ENCODE data around the gene MOBP. TPM values are rescaled to one million over a fixed set of nuclear protein-coding genes. Genes with fewer than 3 reads are reported as not detected.

Gene MOBP
- total and polyA plus RNA-seq, 2 experiments from 2014 or later, result not detected

DNA sequence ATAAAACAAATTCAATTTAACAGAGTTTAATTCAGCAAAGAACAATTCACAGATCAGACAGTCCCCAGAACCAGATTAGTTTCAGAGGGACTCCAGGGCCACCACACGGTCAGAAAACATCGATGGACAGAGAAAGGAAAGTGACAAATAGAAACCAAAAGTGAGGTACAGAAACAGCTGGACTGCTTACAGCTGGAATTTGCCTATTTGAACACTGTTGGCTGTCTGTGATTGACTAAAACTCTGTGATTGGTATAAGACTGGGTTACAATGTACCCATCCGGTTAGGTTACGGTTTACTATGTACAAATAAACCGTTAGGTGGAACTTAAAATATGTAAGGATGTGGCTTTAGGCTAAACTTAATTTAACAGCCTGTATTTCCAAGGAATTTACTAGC, 30.3 kb downstream of the MOBP start:
- Histone ChIP-seq H3K9me2 (ENCODE audit: insufficient read depth) (no peaks in the 10 kb centered on the region), H2AFZ (peak overlapping the region; percentile 52), H3K27me3 (ENCODE audit: insufficient read depth) (no peaks in the 10 kb centered on the region; the same call in 1 of the 2 replicates), H3K79me2 (replicated peaks; ENCODE audit: insufficient read depth) (no peaks in the 10 kb centered on the region), H4K20me1 (replicated peaks; ENCODE audit: insufficient read depth) (no peaks in the 10 kb centered on the region; the same call in 1 of the 2 replicates), H3F3A (replicated peaks; ENCODE audit: low read depth) (no peaks in the 10 kb centered on the region), H3K4me1 (ENCODE audit: insufficient read depth) (no peaks in the 10 kb centered on the region), H3K4me2 (no peak overlapping the region), H3K27ac (ENCODE audit: low read depth) (no peak overlapping the region), H3K4me3 (no peak overlapping the region), H3K36me3 (ENCODE audit: insufficient read depth) (no peaks in the 10 kb centered on the region)
- no peak overlapping the region for H3K27ac Mint-ChIP-seq
- no peaks in the 10 kb centered on the region for H3K9me3 Mint-ChIP-seq
- no peaks in the 10 kb centered on the region; the same call in 2 of the 3 replicates for H3K4me1 Mint-ChIP-seq
- no peak for DNase-seq (ENCODE audit: low spot score)
- no peak for TF ChIP-seq POLR2AphosphoS5 (IDR thresholded peaks at IDR 0.05; ENCODE audit: low read depth)
- no peaks in the 10 kb centered on the region for H3K36me3 Mint-ChIP-seq (ENCODE audit: low read depth)
- H3K4me3 Mint-ChIP-seq, result no peak overlapping the region
- peaks cover 12% of the 10 kb centered on the region for H3K27me3 Mint-ChIP-seq (ENCODE audit: insufficient read depth, low read depth, poor library complexity)
- no peak for ATAC-seq

GRCh38 chr3:39499651-39500273, 32.3 kb downstream of the MOBP start:
- Mint-ChIP-seq H3K27me3 (ENCODE audit: insufficient read depth, low read depth, poor library complexity) (peaks cover 10% of the 10 kb centered on the region), H3K4me3 (no peak overlapping the region), H3K27ac (no peak overlapping the region), H3K9me3 (no peaks in the 10 kb centered on the region; the same call in 2 of the 3 replicates), H3K36me3 (ENCODE audit: low read depth) (no peaks in the 10 kb centered on the region), H3K4me1 (no peaks in the 10 kb centered on the region; the same call in 2 of the 3 replicates)
- H3K27me3 ChIP-seq (ENCODE audit: insufficient read depth), result no peaks in the 10 kb centered on the region; the same call in 1 of the 2 replicates
- DNase-seq (ENCODE audit: low spot score) (no peak), ATAC-seq (no peak)
- no peaks in the 10 kb centered on the region for H3F3A ChIP-seq (replicated peaks; ENCODE audit: low read depth)
- H3K4me1 ChIP-seq (ENCODE audit: insufficient read depth), result no peaks in the 10 kb centered on the region
- no peak overlapping the region for H3K27ac ChIP-seq (ENCODE audit: low read depth)
- H3K4me3 ChIP-seq, result no peak overlapping the region
- H3K4me2 ChIP-seq, result no peak overlapping the region
- no peaks in the 10 kb centered on the region for H4K20me1 ChIP-seq (replicated peaks; ENCODE audit: insufficient read depth)
- no peaks in the 10 kb centered on the region for H3K79me2 ChIP-seq (replicated peaks; ENCODE audit: insufficient read depth)
- H3K9me2 ChIP-seq (ENCODE audit: insufficient read depth), result no peaks in the 10 kb centered on the region
- H2AFZ ChIP-seq, result no peak overlapping the region
- H3K36me3 ChIP-seq (ENCODE audit: insufficient read depth), result no peaks in the 10 kb centered on the region
- TF ChIP-seq EZH2phosphoT487 (IDR thresholded peaks at IDR 0.05; ENCODE audit: unreplicated experiment), result no peak
- TF ChIP-seq, protein P1, sequence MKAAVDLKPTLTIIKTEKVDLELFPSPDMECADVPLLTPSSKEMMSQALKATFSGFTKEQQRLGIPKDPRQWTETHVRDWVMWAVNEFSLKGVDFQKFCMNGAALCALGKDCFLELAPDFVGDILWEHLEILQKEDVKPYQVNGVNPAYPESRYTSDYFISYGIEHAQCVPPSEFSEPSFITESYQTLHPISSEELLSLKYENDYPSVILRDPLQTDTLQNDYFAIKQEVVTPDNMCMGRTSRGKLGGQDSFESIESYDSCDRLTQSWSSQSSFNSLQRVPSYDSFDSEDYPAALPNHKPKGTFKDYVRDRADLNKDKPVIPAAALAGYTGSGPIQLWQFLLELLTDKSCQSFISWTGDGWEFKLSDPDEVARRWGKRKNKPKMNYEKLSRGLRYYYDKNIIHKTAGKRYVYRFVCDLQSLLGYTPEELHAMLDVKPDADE (IDR thresholded peaks at IDR 0.05), result no peak
- TF ChIP-seq ZNF114 (CRISPR knock-in tag; IDR thresholded peaks at IDR 0.05), result no peak

DNA sequence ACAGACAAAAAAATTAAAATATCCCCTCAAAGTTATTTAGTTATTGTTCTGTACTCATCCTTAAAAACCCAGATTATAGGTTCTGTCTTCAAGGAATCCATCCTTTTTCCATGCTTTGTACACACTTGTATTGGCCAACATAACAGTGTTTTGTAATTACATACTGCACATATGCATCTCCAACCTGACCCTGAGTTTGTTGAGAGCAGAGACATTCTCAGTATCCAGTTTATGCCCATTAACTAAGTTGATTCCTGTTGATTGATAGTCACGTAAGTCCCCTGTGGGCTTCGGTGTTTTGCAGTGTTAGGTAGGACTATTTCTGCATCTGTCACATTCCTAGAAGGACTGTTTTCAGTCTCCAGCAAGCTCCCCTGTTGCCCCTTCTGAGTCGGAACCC, 33.6 kb downstream of the MOBP start:
- no peak for ATAC-seq
- no peaks in the 10 kb centered on the region for H3K79me2 ChIP-seq (replicated peaks; ENCODE audit: insufficient read depth)

More for the DNA sequence above, 33.6 kb downstream of the MOBP start:
- H3K27ac Mint-ChIP-seq, result no peak overlapping the region
- no peaks in the 10 kb centered on the region for H3K36me3 Mint-ChIP-seq (ENCODE audit: low read depth)
- peaks cover 10% of the 10 kb centered on the region for H3K27me3 Mint-ChIP-seq (ENCODE audit: insufficient read depth, low read depth, poor library complexity)
- no peak for DNase-seq (ENCODE audit: low spot score)
- no peak overlapping the region for H3K4me3 Mint-ChIP-seq
- no peak overlapping the region for H2AFZ ChIP-seq
- TF ChIP-seq, protein P1 (IDR thresholded peaks at IDR 0.05), result no peak
- TF ChIP-seq STAT1 (IDR thresholded peaks at IDR 0.05; ENCODE audit: unreplicated experiment) (no peak), NANOG (IDR thresholded peaks at IDR 0.05; ENCODE audit: borderline replicate concordance) (no peak), ZNF114 (CRISPR knock-in tag; IDR thresholded peaks at IDR 0.05) (no peak), CTCF (conservative IDR thresholded peaks at IDR 0.05; ENCODE audit: low read depth in 2 of 2) (no peak)
- H3K9me2 ChIP-seq (ENCODE audit: insufficient read depth), result no peaks in the 10 kb centered on the region
- no peaks in the 10 kb centered on the region for H4K20me1 ChIP-seq (replicated peaks; ENCODE audit: insufficient read depth)
- no peaks in the 10 kb centered on the region for H3K36me3 ChIP-seq (ENCODE audit: insufficient read depth)
- H3K4me3 ChIP-seq, result no peak overlapping the region
- no peak overlapping the region for H3K4me2 ChIP-seq
- no peaks in the 10 kb centered on the region; the same call in 2 of the 3 replicates for H3K4me1 Mint-ChIP-seq
- peaks cover 9% of the 10 kb centered on the region for H3K4me1 ChIP-seq (ENCODE audit: insufficient read depth)
- H3F3A ChIP-seq (replicated peaks; ENCODE audit: low read depth), result no peaks in the 10 kb centered on the region
- no peaks in the 10 kb centered on the region; the same call in 2 of the 3 replicates for H3K9me3 Mint-ChIP-seq
- peaks cover 11% of the 10 kb centered on the region for H3K27me3 ChIP-seq (ENCODE audit: insufficient read depth)
- H3K27ac ChIP-seq (ENCODE audit: low read depth), result no peak overlapping the region
